H1 (cell line): Measurements from ENCODE around the gene FBLIM1. TPM values are rescaled to one million over a fixed set of nuclear protein-coding genes. Genes with fewer than 3 reads are reported as not detected.

Source experiments
- SP1 ChIP-seq: IDR thresholded peaks from 2 replicates; pipeline ENCODE4 v1.6.1; 2011; ENCODE audit warnings: low read depth, low read length
- polyA plus RNA-seq, 7 experiments: library from polyadenylated mRNA; depleted of rRNA in 3 of 7; stranded (reverse) in 5 of 7; unstranded in 2 of 7; fragments of >200 nt in 5 of 7; fragments of 200-250 nt in 2 of 7; gene quantifications; 1 replicate in 5 of 7; 2 replicates in 1 of 7; 4 replicates in 1 of 7; pipeline versions ENCODE4 v1.2.1 to v1.2.3, GENCODE V29; 2011 to 2013; ENCODE audit warnings: missing spikeins in 2 of 7, mixed read lengths in 2 of 7
- total RNA-seq: library from RNA; stranded (reverse); fragmentation: NEBNext Ultra II Directional; extraction: Animal tissue kit (Norgen Biotek cat#: 25700); gene quantifications from 2 replicates; pipeline ENCODE4 v1.2.1, GENCODE V29; 2021

The FBLIM1 gene
- total and polyA plus RNA-seq, 2 of the 8 experiments (the other 6 are each of a cell fraction or from before 2014, with no cell fraction given), result 66.6 to 66.7 TPM

DNA sequence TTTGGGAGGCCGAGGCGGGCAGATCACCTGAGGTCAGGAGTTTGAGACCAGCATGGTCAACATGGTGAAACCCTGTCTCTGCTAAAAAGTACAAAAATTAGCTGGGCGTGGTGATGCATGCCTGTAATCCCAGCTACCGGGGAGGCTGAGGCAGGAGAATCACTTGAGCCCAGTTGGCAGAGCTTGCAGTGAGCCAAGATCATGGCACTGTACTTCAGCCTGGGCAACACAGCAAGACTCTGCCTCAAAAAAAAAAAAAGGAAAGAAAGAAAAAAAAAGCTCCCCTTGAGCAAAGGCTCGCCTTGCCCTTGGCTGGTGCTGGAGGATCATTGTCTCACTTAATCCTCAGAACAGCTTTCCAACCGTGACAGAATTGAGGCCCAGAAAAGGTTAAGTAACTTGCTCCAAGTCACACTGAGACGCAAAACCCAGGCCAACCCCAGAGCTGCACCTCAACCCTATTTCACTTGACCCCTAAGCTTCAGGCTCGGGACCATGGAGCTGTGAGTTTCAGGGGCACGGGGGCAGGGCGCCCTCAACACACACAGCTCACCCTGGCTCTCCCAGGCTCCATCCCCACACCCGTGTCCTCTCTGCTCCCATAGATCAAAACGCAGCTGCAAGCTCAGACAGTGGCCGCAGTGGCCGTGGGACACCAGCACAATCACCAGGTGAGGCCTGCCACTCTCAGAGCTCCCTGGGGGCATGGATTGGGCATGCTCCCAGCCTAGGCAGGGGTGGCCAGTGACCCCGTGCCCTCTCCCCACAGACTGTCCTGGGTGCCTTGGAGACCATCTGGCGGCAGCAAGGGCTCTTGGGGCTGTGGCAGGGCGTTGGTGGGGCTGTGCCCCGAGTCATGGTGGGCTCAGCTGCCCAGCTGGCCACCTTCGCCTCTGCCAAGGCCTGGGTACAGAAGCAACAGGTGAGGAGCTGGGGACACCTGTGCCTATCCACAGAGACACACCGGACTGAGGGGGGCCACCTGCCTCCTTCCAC is 21.0 kb upstream of the FBLIM1 start (continued):
- no peak for TF ChIP-seq SP1
